ENCODE measurements around the gene ZNF407.

The ZNF407 gene

GRCh38 chr18:74613381-74613780, 15.7 kb downstream of the ZNF407 start:
- H3K27ac ChIP-seq (ENCODE audit: low read length): no peak overlapping the region
- no peaks in the 10 kb centered on the region for H3K9me3 ChIP-seq (ENCODE audit: control insufficient read depth, low read depth, low read length)
- H3K4me3 ChIP-seq (ENCODE audit: low read length): no peak overlapping the region
- no peaks in the 10 kb centered on the region for H3K36me3 ChIP-seq (ENCODE audit: control insufficient read depth, low read depth, low read length)
- no peak overlapping the region for H3K9ac ChIP-seq (ENCODE audit: low read length)
- H3K27me3 ChIP-seq (ENCODE audit: control insufficient read depth, insufficient read depth, low read length): no peaks in the 10 kb centered on the region
- no peaks in the 10 kb centered on the region for H3K4me1 ChIP-seq (ENCODE audit: control insufficient read depth, low read depth, low read length)

- H3K9ac ChIP-seq (ENCODE audit: low read length): no peak overlapping the region
- H3K4me3 ChIP-seq (ENCODE audit: low read length): no peak overlapping the region
- no peaks in the 10 kb centered on the region for H3K4me1 ChIP-seq (ENCODE audit: control insufficient read depth, low read depth, low read length)
- H3K36me3 ChIP-seq (ENCODE audit: control insufficient read depth, low read depth, low read length): no peaks in the 10 kb centered on the region
- no peaks in the 10 kb centered on the region for H3K9me3 ChIP-seq (ENCODE audit: control insufficient read depth, low read depth, low read length)
- H3K27me3 ChIP-seq (ENCODE audit: control insufficient read depth, insufficient read depth, low read length): no peaks in the 10 kb centered on the region
- no peak overlapping the region for H3K27ac ChIP-seq (ENCODE audit: low read length)
Observed at GRCh38 chr18:74616494-74616893, 18.8 kb downstream of the ZNF407 start.

GRCh38 chr18:74617486-74617885, 19.8 kb downstream of the ZNF407 start:
- no peak overlapping the region for H3K9ac ChIP-seq (ENCODE audit: low read length)
- no peaks in the 10 kb centered on the region for H3K4me1 ChIP-seq (ENCODE audit: control insufficient read depth, low read depth, low read length)
- no peak overlapping the region for H3K4me3 ChIP-seq (ENCODE audit: low read length)
- H3K27ac ChIP-seq (ENCODE audit: low read length): no peak overlapping the region
- H3K27me3 ChIP-seq (ENCODE audit: control insufficient read depth, insufficient read depth, low read length): no peaks in the 10 kb centered on the region
- no peaks in the 10 kb centered on the region for H3K9me3 ChIP-seq (ENCODE audit: control insufficient read depth, low read depth, low read length)
- H3K36me3 ChIP-seq (ENCODE audit: control insufficient read depth, low read depth, low read length): no peaks in the 10 kb centered on the region

- Histone ChIP-seq H3K4me1 (ENCODE audit: control insufficient read depth, low read depth, low read length) (peaks cover 14% of the 10 kb centered on the region), H3K4me3 (ENCODE audit: low read length) (no peak overlapping the region), H3K27me3 (ENCODE audit: control insufficient read depth, insufficient read depth, low read length) (no peaks in the 10 kb centered on the region), H3K9me3 (ENCODE audit: control insufficient read depth, low read depth, low read length) (no peaks in the 10 kb centered on the region), H3K9ac (ENCODE audit: low read length) (no peak overlapping the region), H3K27ac (ENCODE audit: low read length) (no peak overlapping the region), H3K36me3 (ENCODE audit: control insufficient read depth, low read depth, low read length) (no peaks in the 10 kb centered on the region)
Observed at GRCh38 chr18:74622072-74622471, 24.4 kb downstream of the ZNF407 start.

- no peaks in the 10 kb centered on the region for H3K27me3 ChIP-seq (ENCODE audit: control insufficient read depth, insufficient read depth, low read length)
- no peak overlapping the region for H3K27ac ChIP-seq (ENCODE audit: low read length)
- no peak overlapping the region for H3K9ac ChIP-seq (ENCODE audit: low read length)
- peak overlapping the region; percentile 16 for H3K4me3 ChIP-seq (ENCODE audit: low read length)
- no peaks in the 10 kb centered on the region for H3K9me3 ChIP-seq (ENCODE audit: control insufficient read depth, low read depth, low read length)
- no peaks in the 10 kb centered on the region for H3K36me3 ChIP-seq (ENCODE audit: control insufficient read depth, low read depth, low read length)
- H3K4me1 ChIP-seq (ENCODE audit: control insufficient read depth, low read depth, low read length): peaks cover 14% of the 10 kb centered on the region
Observed at GRCh38 chr18:74623047-74623816, 25.6 kb downstream of the ZNF407 start.

GRCh38 chr18:74624466-74624865, 26.8 kb downstream of the ZNF407 start:
- Histone ChIP-seq H3K27ac (ENCODE audit: low read length) (no peak overlapping the region), H3K9me3 (ENCODE audit: control insufficient read depth, low read depth, low read length) (no peaks in the 10 kb centered on the region), H3K27me3 (ENCODE audit: control insufficient read depth, insufficient read depth, low read length) (no peaks in the 10 kb centered on the region), H3K36me3 (ENCODE audit: control insufficient read depth, low read depth, low read length) (no peaks in the 10 kb centered on the region), H3K4me3 (ENCODE audit: low read length) (no peak overlapping the region), H3K9ac (ENCODE audit: low read length) (no peak overlapping the region), H3K4me1 (ENCODE audit: control insufficient read depth, low read depth, low read length) (peaks cover 14% of the 10 kb centered on the region)

GRCh38 chr18:74625157-74625556, 27.5 kb downstream of the ZNF407 start:
- Histone ChIP-seq H3K9ac (ENCODE audit: low read length) (no peak overlapping the region), H3K27me3 (ENCODE audit: control insufficient read depth, insufficient read depth, low read length) (no peaks in the 10 kb centered on the region), H3K4me3 (ENCODE audit: low read length) (no peak overlapping the region), H3K36me3 (ENCODE audit: control insufficient read depth, low read depth, low read length) (no peaks in the 10 kb centered on the region), H3K27ac (ENCODE audit: low read length) (no peak overlapping the region), H3K4me1 (ENCODE audit: control insufficient read depth, low read depth, low read length) (peaks cover 14% of the 10 kb centered on the region), H3K9me3 (ENCODE audit: control insufficient read depth, low read depth, low read length) (no peaks in the 10 kb centered on the region)

- Histone ChIP-seq H3K4me3 (ENCODE audit: low read length) (no peak overlapping the region), H3K9ac (ENCODE audit: low read length) (no peak overlapping the region), H3K9me3 (ENCODE audit: control insufficient read depth, low read depth, low read length) (no peaks in the 10 kb centered on the region), H3K27ac (ENCODE audit: low read length) (no peak overlapping the region), H3K27me3 (ENCODE audit: control insufficient read depth, insufficient read depth, low read length) (no peaks in the 10 kb centered on the region), H3K36me3 (ENCODE audit: control insufficient read depth, low read depth, low read length) (no peaks in the 10 kb centered on the region), H3K4me1 (ENCODE audit: control insufficient read depth, low read depth, low read length) (peaks cover 14% of the 10 kb centered on the region)
Observed at GRCh38 chr18:74626049-74626874, 28.6 kb downstream of the ZNF407 start.

- H3K9me3 ChIP-seq (ENCODE audit: control insufficient read depth, low read depth, low read length): no peaks in the 10 kb centered on the region
Observed at GRCh38 chr18:74630804-74631203, 33.1 kb downstream of the ZNF407 start.

GRCh38 chr18:74631212-74631611, 33.5 kb downstream of the ZNF407 start:
- H3K36me3 ChIP-seq (ENCODE audit: control insufficient read depth, low read depth, low read length): no peaks in the 10 kb centered on the region
- H3K27me3 ChIP-seq (ENCODE audit: control insufficient read depth, insufficient read depth, low read length): no peaks in the 10 kb centered on the region
- no peaks in the 10 kb centered on the region for H3K4me1 ChIP-seq (ENCODE audit: control insufficient read depth, low read depth, low read length)
- no peak overlapping the region for H3K9ac ChIP-seq (ENCODE audit: low read length)
- H3K27ac ChIP-seq (ENCODE audit: low read length): no peak overlapping the region
- H3K9me3 ChIP-seq (ENCODE audit: control insufficient read depth, low read depth, low read length): no peaks in the 10 kb centered on the region
- H3K4me3 ChIP-seq (ENCODE audit: low read length): no peak overlapping the region

More at GRCh38 chr18:74630804-74631203, 33.1 kb downstream of the ZNF407 start:
- Histone ChIP-seq H3K9ac (ENCODE audit: low read length) (no peak overlapping the region), H3K4me1 (ENCODE audit: control insufficient read depth, low read depth, low read length) (no peaks in the 10 kb centered on the region), H3K27ac (ENCODE audit: low read length) (no peak overlapping the region), H3K4me3 (ENCODE audit: low read length) (no peak overlapping the region), H3K36me3 (ENCODE audit: control insufficient read depth, low read depth, low read length) (no peaks in the 10 kb centered on the region), H3K27me3 (ENCODE audit: control insufficient read depth, insufficient read depth, low read length) (no peaks in the 10 kb centered on the region)

- Histone ChIP-seq H3K9ac (ENCODE audit: low read length) (no peak overlapping the region), H3K4me1 (ENCODE audit: control insufficient read depth, low read depth, low read length) (no peaks in the 10 kb centered on the region), H3K27me3 (ENCODE audit: control insufficient read depth, insufficient read depth, low read length) (no peaks in the 10 kb centered on the region), H3K4me3 (ENCODE audit: low read length) (no peak overlapping the region), H3K9me3 (ENCODE audit: control insufficient read depth, low read depth, low read length) (no peaks in the 10 kb centered on the region), H3K27ac (ENCODE audit: low read length) (no peak overlapping the region), H3K36me3 (ENCODE audit: control insufficient read depth, low read depth, low read length) (no peaks in the 10 kb centered on the region)
Observed at GRCh38 chr18:74631623-74632350, 34.1 kb downstream of the ZNF407 start.

Data from iPS-18a (cell line).